D721Med (cell line): Measurements from ENCODE around the gene GLIPR2.

Source experiments
- DNase-seq: peaks from one replicate; pipeline ENCODE4 v3.0.0; 2011; ENCODE audit warnings: low spot score; ENCODE audit not compliant: insufficient read length
- FAIRE-seq: peaks from 2 replicates; lab custom pipeline; 2011; peaks lifted over from hg19 to GRCh38; lab: Jason Lieb, UNC
- CTCF ChIP-seq: IDR thresholded peaks from 2 replicates; pipeline ENCODE4 v1.5.1; 2012; ENCODE audit warnings: mild to moderate bottlenecking, control low read depth; ENCODE audit not compliant: insufficient read depth; ENCODE audit errors: missing control alignments

Gene GLIPR2

GRCh38 chr9:36099718-36100117 is 36.8 kb upstream of the GLIPR2 start:
- no peak for TF ChIP-seq CTCF
- FAIRE-seq (no peak), DNase-seq (no peak)

- DNase-seq (no peak), FAIRE-seq (no peak)
- no peak for TF ChIP-seq CTCF
These were observed 36.0 kb upstream of the GLIPR2 start for GRCh38 chr9:36100532-36100931.

GRCh38 chr9:36101916-36102741 is 34.4 kb upstream of the GLIPR2 start:
- FAIRE-seq (no peak), DNase-seq (no peak)
- TF ChIP-seq CTCF, result no peak

GRCh38 chr9:36102742-36103495 is 33.6 kb upstream of the GLIPR2 start:
- DNase-seq, result peak; percentile 34
- peak; percentile 94 for TF ChIP-seq CTCF
- no peak for FAIRE-seq

- no peak for FAIRE-seq
- TF ChIP-seq CTCF, result no peak
These were observed 27.5 kb upstream of the GLIPR2 start for GRCh38 chr9:36109071-36109470.

GRCh38 chr9:36110434-36110833 is 26.1 kb upstream of the GLIPR2 start:
- FAIRE-seq, result no peak
- peak; percentile 12 for TF ChIP-seq CTCF
- DNase-seq, result no peak

More at GRCh38 chr9:36109071-36109470, 27.5 kb upstream of the GLIPR2 start:
- no peak for DNase-seq
